SHP77 (cell line): ENCODE data around the gene PDE4DIP.
"Not testable (repeated sequence)": the region's sequence is repeated elsewhere in the genome, so short reads cannot be mapped to it uniquely, and the experiment has no call there.

Experiments used
- DNase-seq, 2 experiments: peaks; one replicate each; lab custom pipeline; 2025; lab: John Stamatoyannopoulos, UW

Gene PDE4DIP

GRCh38 chr1:148921047-148921446 is 76.8 kb downstream of the PDE4DIP start:
- not testable (repeated sequence) for DNase-seq

- not testable (repeated sequence) for DNase-seq
Observed at GRCh38 chr1:148923798-148924197, 79.6 kb downstream of the PDE4DIP start.

DNA sequence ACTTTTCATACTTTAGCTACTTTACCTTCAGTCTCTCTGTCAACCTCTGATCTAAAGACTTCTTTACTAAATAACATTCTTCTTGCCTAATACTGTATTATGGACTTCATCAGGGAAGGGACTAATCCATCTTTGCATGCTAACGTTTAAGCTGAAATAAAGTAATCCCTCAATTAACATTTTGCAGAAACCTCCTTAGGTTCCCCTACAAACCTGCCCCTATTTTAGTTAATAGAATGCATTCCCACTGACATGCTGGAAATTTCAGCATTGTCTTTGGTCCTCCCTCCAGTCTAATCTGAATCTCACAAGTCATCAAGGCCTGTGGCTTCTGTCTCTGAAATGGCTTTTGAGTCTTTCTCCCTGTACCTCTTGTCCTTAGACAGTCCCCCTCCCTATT is 83.4 kb downstream of the PDE4DIP start:
- DNase-seq: not testable (repeated sequence)

DNA sequence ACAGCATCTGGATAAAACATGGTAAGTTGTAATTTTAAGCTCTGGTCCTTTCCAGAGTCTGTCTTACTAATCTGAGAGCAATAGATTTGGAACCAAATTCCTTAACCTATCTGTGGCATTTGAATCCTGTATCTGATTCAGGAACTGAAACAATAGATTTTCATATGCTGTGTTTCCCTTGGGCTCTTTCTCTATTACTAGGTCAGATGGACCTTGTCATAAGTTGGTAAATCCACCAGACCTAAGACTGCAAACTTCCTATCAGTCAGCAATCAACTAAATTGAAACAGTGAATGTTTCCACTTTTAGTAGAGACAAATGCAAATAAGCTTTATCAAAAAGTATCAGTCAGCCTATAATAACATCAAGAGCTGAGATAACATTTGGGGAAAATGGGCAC is 85.0 kb downstream of the PDE4DIP start:
- DNase-seq: not testable (repeated sequence)

DNA sequence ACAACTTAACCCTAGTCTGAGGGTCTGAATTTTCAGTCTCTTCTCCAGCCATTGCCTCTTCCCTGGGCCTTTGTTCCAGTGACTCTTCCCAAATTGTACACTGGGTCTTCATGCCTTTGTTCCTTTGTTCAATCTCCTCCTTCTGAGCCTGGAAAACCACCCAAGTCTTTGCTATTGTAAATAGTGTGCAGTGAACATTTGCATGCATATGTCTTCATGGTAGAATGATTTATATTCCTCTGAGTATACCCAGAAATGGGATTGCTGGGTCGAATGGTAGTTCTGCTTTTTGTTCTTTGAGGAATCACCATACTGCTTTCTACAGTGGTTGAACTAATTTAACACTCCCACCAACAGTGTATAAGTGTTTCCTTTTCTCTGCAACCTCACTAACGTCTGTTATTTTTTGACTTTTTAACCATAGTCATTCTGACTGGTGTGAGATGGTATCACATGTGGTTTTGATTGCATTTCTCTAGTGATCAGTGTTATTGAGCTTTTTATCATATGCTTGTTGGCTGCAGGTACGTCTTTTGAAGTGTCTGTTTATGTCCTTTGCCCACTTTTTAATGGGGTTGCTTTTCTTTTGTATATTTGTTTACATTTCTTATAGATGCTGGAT is 91.3 kb downstream of the PDE4DIP start:
- not testable (repeated sequence) for DNase-seq

DNA sequence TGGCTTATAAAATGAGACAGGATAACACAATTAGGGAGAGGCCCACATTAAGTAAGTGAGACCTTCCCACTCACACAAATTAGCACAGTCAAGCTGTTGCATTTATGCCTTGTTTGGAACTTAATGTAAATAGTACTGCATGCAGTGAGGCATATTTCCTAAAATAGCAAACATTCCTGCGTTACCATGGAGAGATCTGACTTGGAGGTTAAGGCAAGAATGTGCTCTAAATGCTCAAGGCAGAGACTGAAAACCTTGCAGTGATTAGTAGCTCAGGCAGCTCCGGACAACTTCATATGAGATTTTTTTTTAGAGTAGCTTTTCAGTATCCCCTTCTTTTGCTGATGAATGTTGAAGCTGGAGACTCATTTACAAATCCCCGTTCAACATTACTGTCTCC is 98.7 kb downstream of the PDE4DIP start:
- DNase-seq: not testable (repeated sequence)

- not testable (repeated sequence) for DNase-seq
Observed at GRCh38 chr1:148945130-148945529, 100.9 kb downstream of the PDE4DIP start.

DNA sequence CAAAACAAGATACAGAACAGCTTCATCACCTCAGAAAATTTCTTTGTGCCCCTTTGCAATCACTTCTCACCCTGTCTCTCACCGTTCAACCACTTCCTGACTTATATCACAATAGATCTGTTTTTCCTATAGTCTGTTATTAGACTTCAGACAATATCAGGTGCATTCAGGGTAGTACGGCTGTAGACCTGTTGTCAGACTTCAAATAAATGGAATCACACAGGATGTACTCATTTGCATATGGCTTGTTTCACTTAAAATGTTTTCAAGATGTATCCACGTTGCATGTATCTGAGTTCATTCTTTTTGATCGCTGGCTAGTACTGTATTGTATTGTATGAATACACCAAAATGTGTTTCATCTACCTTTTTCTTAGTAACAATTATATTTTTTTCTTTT is 104.5 kb downstream of the PDE4DIP start:
- DNase-seq: not testable (repeated sequence)

GRCh38 chr1:148951336-148952227 is 107.4 kb downstream of the PDE4DIP start:
- peak; percentile 88 for DNase-seq

- not testable (repeated sequence) for DNase-seq
Observed at GRCh38 chr1:148952253-148952937, 108.2 kb downstream of the PDE4DIP start.

DNA sequence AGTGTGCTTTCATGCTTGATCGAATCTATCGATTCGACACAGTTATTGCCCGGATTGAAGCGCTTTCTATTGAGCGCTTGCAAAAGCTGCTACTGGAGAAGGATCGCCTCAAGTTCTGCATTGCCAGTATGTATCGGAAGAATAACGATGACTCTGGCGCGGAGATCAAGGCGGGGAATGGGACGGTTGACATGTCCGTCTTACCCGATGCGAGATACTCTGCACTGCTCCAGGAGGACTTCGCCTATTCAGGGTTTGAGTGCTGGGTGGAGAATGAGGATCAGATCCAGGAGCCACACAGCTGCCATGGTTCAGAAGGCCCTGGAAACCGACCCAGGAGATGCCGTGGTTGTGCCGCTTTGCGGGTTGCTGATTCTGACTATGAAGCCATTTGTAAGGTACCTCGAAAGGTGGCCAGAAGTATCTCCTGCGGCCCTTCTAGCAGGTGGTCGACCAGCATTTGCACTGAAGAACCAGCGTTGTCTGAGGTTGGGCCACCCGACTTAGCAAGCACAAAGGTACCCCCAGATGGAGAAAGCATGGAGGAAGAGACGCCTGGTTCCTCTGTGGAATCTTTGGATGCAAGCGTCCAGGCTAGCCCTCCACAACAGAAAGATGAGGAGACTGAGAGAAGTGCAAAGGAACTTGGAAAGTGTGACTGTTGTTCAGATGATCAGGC is 108.8 kb downstream of the PDE4DIP start:
- peak in 1 of 2 experiments; percentile 24 for DNase-seq

DNA sequence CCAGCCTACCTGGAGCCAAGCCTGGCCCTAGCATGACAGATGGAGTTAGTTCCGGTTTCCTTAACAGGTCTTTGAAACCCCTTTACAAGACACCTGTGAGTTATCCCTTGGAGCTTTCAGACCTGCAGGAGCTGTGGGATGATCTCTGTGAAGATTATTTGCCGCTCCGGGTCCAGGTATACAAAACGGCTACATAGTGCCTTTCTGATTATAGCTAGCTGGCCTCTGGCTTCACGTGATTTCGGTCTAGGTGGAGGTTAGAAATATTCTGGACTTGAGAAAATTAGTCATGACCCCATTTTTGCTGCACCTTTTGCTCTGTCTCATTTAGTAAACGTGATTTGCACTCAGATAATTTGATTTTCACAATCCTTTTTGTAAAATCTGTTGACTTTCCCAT is 109.5 kb downstream of the PDE4DIP start:
- DNase-seq: not testable (repeated sequence)

GRCh38 chr1:148958343-148958742 is 114.1 kb downstream of the PDE4DIP start:
- DNase-seq: not testable (repeated sequence)

DNA sequence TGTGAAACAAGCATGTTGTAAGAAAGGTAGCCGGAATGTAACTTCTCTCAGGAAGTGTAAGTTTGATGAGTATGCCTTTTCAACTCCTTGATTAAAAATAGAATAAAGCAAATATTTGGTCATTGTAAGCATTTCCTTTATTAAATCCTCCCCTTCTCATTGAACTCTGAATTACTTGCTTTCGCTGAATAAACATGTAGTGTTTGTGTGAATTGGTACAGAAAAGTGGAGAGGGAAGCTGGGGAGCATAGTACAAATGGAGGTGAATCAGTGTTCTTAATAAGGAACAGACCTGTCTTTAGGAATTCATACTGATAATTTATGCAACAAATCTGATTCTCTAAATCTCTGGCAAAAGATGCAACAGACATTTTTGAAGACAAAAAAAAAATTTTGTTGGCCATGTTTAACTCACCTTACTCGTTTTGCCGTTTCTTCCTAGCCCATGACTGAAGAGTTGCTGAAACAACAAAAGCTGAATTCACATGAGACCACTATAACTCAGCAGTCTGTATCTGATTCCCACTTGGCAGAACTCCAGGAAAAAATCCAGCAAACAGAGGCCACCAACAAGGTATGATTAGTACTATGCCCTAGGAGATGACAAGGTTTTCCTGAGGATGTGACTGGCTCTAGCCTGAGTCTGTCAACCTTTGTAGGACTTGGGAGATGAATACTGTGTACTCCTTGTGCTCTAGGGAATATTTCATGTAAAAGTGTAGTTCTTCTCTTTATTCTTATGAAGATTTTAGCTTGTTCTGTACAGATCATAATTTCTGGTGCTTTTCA is 116.2 kb downstream of the PDE4DIP start:
- DNase-seq: not testable (repeated sequence)

GRCh38 chr1:148962127-148962857 is 118.1 kb downstream of the PDE4DIP start:
- not testable (repeated sequence) for DNase-seq

- DNase-seq: not testable (repeated sequence)
Observed at GRCh38 chr1:148966084-148966483, 121.9 kb downstream of the PDE4DIP start.

DNA sequence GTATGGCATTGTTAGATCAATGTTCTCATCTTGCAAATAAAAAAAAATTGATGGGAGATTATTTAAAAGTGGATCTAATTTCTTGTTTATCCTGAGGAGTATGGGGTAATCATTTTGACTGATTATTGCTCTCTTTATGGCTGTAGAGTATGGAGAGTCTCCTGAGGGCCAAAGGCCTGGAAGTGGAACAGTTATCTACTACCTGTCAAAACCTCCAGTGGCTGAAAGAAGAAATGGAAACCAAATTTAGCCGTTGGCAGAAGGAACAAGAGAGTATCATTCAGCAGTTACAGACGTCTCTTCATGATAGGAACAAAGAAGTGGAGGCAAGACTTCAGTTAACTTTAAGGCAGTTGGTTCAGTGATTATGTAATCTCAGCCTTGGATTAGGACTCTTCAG is 123.4 kb downstream of the PDE4DIP start:
- DNase-seq: not testable (repeated sequence)

DNA sequence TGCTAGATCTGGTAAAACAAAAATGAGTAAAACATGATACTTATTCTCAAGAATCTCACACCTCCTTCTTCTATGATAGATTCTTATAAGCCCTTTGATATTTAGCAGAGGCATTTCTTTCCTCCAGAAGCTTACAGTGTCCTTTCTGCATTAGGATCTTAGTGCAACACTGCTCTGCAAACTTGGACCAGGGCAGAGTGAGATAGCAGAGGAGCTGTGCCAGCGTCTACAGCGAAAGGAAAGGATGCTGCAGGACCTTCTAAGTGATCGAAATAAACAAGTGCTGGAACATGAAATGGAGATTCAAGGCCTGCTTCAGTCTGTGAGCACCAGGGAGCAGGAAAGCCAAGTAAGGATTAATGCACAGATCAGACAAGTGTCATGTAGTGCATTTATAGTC is 124.5 kb downstream of the PDE4DIP start:
- not testable (repeated sequence) for DNase-seq

DNA sequence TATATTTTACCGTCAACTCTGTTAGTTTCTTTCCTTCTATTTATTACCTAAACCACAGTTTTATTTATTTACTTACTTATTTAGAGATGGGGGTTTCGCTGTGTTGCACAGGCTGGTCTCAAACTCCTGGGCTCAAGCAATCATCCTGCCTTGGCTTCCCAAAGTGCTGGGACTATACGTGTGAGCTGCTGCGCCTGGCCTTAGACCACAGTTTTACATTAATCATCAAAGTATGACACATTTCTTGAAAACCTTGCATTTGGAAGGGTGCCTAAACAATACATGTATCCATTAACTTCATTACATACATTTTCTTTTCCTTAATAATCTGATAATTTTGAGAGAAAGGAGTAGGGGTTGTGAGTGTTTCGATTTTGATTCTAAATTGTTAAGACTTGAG is 124.9 kb downstream of the PDE4DIP start:
- not testable (repeated sequence) for DNase-seq

GRCh38 chr1:148975453-148975852 is 131.2 kb downstream of the PDE4DIP start:
- not testable (repeated sequence) for DNase-seq
